Spleen (tissue), 11 donors: ENCODE measurements around the gene TMEM219. TPM values are rescaled to one million over a fixed set of nuclear protein-coding genes. Genes with fewer than 3 reads are reported as not detected.

Source experiments
- DNase-seq: peaks from one replicate; pipeline ENCODE4 v3.0.0-alpha.2; 2020
- H3K27ac ChIP-seq, 8 donors: fragments of 200-600 bp; sonication (generic) in 7 of 8; 1 replicate in 4 of 8; 2 replicates in 4 of 8; pipeline versions ENCODE4 v1.5.0 to v1.8.0; 2016 to 2021; ENCODE audit warnings: inconsistent platforms in 4 of 8, mild to moderate bottlenecking in 4 of 8, moderate library complexity in 1 of 8
- H3K27me3 ChIP-seq, 7 donors: fragments of 200-600 bp; sonication (generic) in 6 of 7; replicated peaks in 1 of 7; 1 replicate in 4 of 7; 2 replicates in 3 of 7; pipeline versions ENCODE4 v1.5.0 to v1.8.0; 2016 to 2021; ENCODE audit warnings: inconsistent platforms in 3 of 7, mild to moderate bottlenecking in 1 of 7
- H3K36me3 ChIP-seq, 6 donors: fragments of 200-600 bp; sonication (generic) in 5 of 6; 1 replicate in 4 of 6; 2 replicates in 2 of 6; pipeline versions ENCODE4 v1.5.0 to v1.8.0; 2016 to 2021; ENCODE audit warnings: inconsistent platforms in 2 of 6
- H3K4me1 ChIP-seq, 6 donors: fragments of 200-600 bp; sonication (generic) in 5 of 6; 1 replicate in 3 of 6; 2 replicates in 3 of 6; pipeline versions ENCODE4 v1.5.0 to v1.8.0; 2016 to 2021; ENCODE audit warnings: inconsistent platforms in 3 of 6
- H3K4me3 ChIP-seq, 8 donors: fragments of 200-600 bp; sonication (generic) in 7 of 8; 1 replicate in 4 of 8; 2 replicates in 4 of 8; pipeline versions ENCODE4 v1.5.0 to v1.8.0; 2016 to 2021; ENCODE audit warnings: inconsistent platforms in 4 of 8, mild to moderate bottlenecking in 4 of 8, moderate library complexity in 2 of 8
- H3K9me3 ChIP-seq, 8 donors: fragments of 200-600 bp; sonication (generic) in 7 of 8; 1 replicate in 4 of 8; 2 replicates in 4 of 8; pipeline versions ENCODE4 v1.5.0 to v1.8.0; 2016 to 2021; ENCODE audit warnings: inconsistent platforms in 4 of 8
- CTCF ChIP-seq, 11 experiments: fragments of 200-600 bp in 7 of 11; fragments of 450-650 bp in 4 of 11; sonication (generic) in 4 of 11; IDR thresholded peaks in 8 of 11; conservative IDR thresholded peaks in 3 of 11; 1 replicate in 7 of 11; 2 replicates in 4 of 11; pipeline versions ENCODE4 v1.4.0 to v1.8.0; 2016 to 2021; ENCODE audit warnings: antibody characterized with exemption in 11 of 11, inconsistent platforms in 4 of 11, mild to moderate bottlenecking in 1 of 11
- POLR2A ChIP-seq, 3 donors: fragments of 450-650 bp; IDR thresholded peaks; one replicate each; pipeline ENCODE4 v1.5.1; 2017; ENCODE audit warnings: antibody characterized with exemption in 3 of 3, mild to moderate bottlenecking in 1 of 3
- POLR2AphosphoS5 ChIP-seq, 3 donors: sonication (generic); formaldehyde crosslinking; IDR thresholded peaks; one replicate each; pipeline ENCODE4 v1.5.1; 2017; ENCODE audit warnings: antibody characterized with exemption in 3 of 3
- WGBS, 5 donors: extraction: QIAGEN DNeasy Blood & Tissue Kit in 3 of 5; methylation state at CpG; one replicate each; pipeline versions ENCODE4 v1.1.5 to v1.1.7; 2013 to 2018; 5-methylcytosine and 5-hydroxymethylcytosine counted together
- intact Hi-C: fragments of 100-400 bp; cut with DNase I; formaldehyde crosslinking; loops from one replicate; pipeline ENCODE4 v1.15.0; 2023; ENCODE audit warnings: low total_unique reads
- polyA plus RNA-seq, 3 donors: library from polyadenylated mRNA; stranded (reverse); fragments of 200-250 nt; gene quantifications; one replicate each; pipeline ENCODE4 v1.2.1, GENCODE V29; 2013
- total RNA-seq, 7 donors: library from RNA; depleted of rRNA in 3 of 7; stranded (reverse); fragments of >200 nt in 3 of 7; fragmentation: NEBNext Ultra II Directional in 4 of 7; extraction: Animal tissue kit (Norgen Biotek cat#: 25700) in 4 of 7; gene quantifications; one replicate each; pipeline versions ENCODE4 v1.1.0 to v1.2.1, GENCODE V29; 2016 to 2021
- donor health status: healthy with polysubstance abuse.
- donor health status: DM: no; HTN: no; CAD: no; lungs with moderate emphysema.
- donor health status: DM: no; HTN: no; CAD: no.
- donor health status: Bipolar disorder and iron deficiency.
- donor health status: healthy.
- donor health status: DM: no; HTN: no; CAD: no.
- donor health status: DM: yes; HTN: yes; CAD: no.

The TMEM219 gene
- total and polyA plus RNA-seq, 10 donors: 89.3 to 191 (median 122) TPM

GRCh38 chr16:29961127-29961478 lies 776 bp upstream of the TMEM219 start:
- peaks cover 9 to 48% (median 27%) of the 10 kb centered on the region in 6 donors for H3K4me1 ChIP-seq
- TF ChIP-seq POLR2A (IDR thresholded peaks at IDR 0.05) (no peak), CTCF (IDR thresholded peaks at IDR 0.05 in 8 of 11, conservative IDR thresholded peaks at IDR 0.05 in 3 of 11) (no peak), POLR2AphosphoS5 (IDR thresholded peaks at IDR 0.05) (no peak)

GRCh38 chr16:29962344-29962994 lies 590 bp downstream of the TMEM219 start:
- intact Hi-C loops: loop anchor here (5.0 kb wide), 1 partner anchor 40 kb away; no protein-coding TSS in a partner anchor
- WGBS, 5 donors: 6 to 9% (median 7%) methylated on average over 18 of the region's 18 CpGs

More at GRCh38 chr16:29961127-29961478, 776 bp upstream of the TMEM219 start:
- no peak for DNase-seq
- 61 to 75% (median 70%) methylated on average over 10 of the region's 10 CpGs for WGBS, 5 donors
- peak overlapping the region; percentile 76 to 97 (median 94) for H3K27ac ChIP-seq
- H3K36me3 ChIP-seq: peaks cover 0 to 31% (median 1%) of the 10 kb centered on the region in 6 donors
- no peaks in the 10 kb centered on the region for H3K27me3 ChIP-seq
- peak overlapping the region in 7 of 8 donors; percentile 66 to 92 (median 72) for H3K4me3 ChIP-seq
- intact Hi-C loops: loop anchor here (5.0 kb wide), 1 partner anchor 41 kb away; no protein-coding TSS in a partner anchor
- H3K9me3 ChIP-seq: no peaks in the 10 kb centered on the region

GRCh38 chr16:29963021-29963743 lies 1.3 kb downstream of the TMEM219 start:
- peak overlapping the region; percentile 76 to 97 (median 94) for H3K27ac ChIP-seq
- H3K4me3 ChIP-seq: peak overlapping the region; percentile 52 to 92 (median 71)
- TF ChIP-seq POLR2AphosphoS5 (IDR thresholded peaks at IDR 0.05) (no peak), CTCF (IDR thresholded peaks at IDR 0.05 in 8 of 11, conservative IDR thresholded peaks at IDR 0.05 in 3 of 11) (no peak), POLR2A (IDR thresholded peaks at IDR 0.05) (no peak)
- peaks cover 0 to 46% (median 8%) of the 10 kb centered on the region in 6 donors for H3K36me3 ChIP-seq
- intact Hi-C loops: loop anchor here (5.0 kb wide), 1 partner anchor 39 kb away; no protein-coding TSS in a partner anchor
- no peak for DNase-seq
- no peaks in the 10 kb centered on the region for H3K27me3 ChIP-seq
- no peaks in the 10 kb centered on the region for H3K9me3 ChIP-seq
- 80 to 87% (median 85%) methylated on average over 14 of the region's 14 CpGs for WGBS, 5 donors
- H3K4me1 ChIP-seq: peaks cover 9 to 48% (median 27%) of the 10 kb centered on the region in 6 donors

More at GRCh38 chr16:29962344-29962994, 590 bp downstream of the TMEM219 start:
- no peak for DNase-seq
- Histone ChIP-seq H3K27me3 (no peaks in the 10 kb centered on the region), H3K36me3 (peaks cover 0 to 38% (median 2%) of the 10 kb centered on the region in 6 donors), H3K27ac (peak overlapping the region; percentile 76 to 97 (median 94)), H3K9me3 (no peaks in the 10 kb centered on the region), H3K4me3 (peak overlapping the region; percentile 52 to 92 (median 71)), H3K4me1 (peaks cover 9 to 48% (median 27%) of the 10 kb centered on the region in 6 donors)
- TF ChIP-seq CTCF (IDR thresholded peaks at IDR 0.05 in 8 of 11, conservative IDR thresholded peaks at IDR 0.05 in 3 of 11) (no peak), POLR2AphosphoS5 (IDR thresholded peaks at IDR 0.05) (no peak), POLR2A (IDR thresholded peaks at IDR 0.05) (no peak)

DNA sequence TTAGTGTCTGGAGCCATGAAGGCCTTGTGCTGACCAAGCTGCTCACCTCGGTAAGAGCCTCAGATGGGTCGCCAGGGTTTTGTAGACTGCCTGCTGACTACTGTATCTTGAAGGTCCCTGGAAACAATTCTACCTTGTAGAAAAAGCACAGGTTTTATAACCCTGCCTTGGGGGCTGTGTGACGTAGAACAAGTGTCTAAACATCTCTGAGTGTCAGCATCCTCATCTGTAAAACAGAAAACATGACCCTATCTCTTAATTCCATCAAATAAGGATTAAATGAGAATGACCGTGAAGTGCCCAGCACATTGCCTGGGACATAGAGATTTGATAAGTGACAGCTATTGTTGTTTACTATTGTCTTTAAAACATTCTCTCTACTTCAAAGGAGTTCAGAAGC lies 6.3 kb downstream of the TMEM219 start:
- Histone ChIP-seq H3K9me3 (no peaks in the 10 kb centered on the region), H3K36me3 (peaks cover 0 to 89% (median 32%) of the 10 kb centered on the region in 6 donors), H3K27me3 (no peaks in the 10 kb centered on the region), H3K4me1 (peaks cover 0 to 39% (median 17%) of the 10 kb centered on the region in 6 donors), H3K27ac (no peak overlapping the region), H3K4me3 (no peak overlapping the region)
- intact Hi-C loops: no loop called here
- DNase-seq: no peak
- TF ChIP-seq POLR2A (IDR thresholded peaks at IDR 0.05) (no peak), POLR2AphosphoS5 (IDR thresholded peaks at IDR 0.05) (no peak), CTCF (IDR thresholded peaks at IDR 0.05 in 8 of 11, conservative IDR thresholded peaks at IDR 0.05 in 3 of 11) (no peak)
- 93 to 97% (median 95%) methylated on average over 4 of the region's 4 CpGs for WGBS, 5 donors
